Measurements from ENCODE around the gene C5orf24. TPM values are rescaled to one million over a fixed set of nuclear protein-coding genes. Genes with fewer than 3 reads are reported as not detected.
"Not testable (repeated sequence)": the region's sequence is repeated elsewhere in the genome, so short reads cannot be mapped to it uniquely, and the experiment has no call there.

C5orf24 gene
- 31.5 and 34.3 TPM in 2 replicates for total RNA-seq

DNA sequence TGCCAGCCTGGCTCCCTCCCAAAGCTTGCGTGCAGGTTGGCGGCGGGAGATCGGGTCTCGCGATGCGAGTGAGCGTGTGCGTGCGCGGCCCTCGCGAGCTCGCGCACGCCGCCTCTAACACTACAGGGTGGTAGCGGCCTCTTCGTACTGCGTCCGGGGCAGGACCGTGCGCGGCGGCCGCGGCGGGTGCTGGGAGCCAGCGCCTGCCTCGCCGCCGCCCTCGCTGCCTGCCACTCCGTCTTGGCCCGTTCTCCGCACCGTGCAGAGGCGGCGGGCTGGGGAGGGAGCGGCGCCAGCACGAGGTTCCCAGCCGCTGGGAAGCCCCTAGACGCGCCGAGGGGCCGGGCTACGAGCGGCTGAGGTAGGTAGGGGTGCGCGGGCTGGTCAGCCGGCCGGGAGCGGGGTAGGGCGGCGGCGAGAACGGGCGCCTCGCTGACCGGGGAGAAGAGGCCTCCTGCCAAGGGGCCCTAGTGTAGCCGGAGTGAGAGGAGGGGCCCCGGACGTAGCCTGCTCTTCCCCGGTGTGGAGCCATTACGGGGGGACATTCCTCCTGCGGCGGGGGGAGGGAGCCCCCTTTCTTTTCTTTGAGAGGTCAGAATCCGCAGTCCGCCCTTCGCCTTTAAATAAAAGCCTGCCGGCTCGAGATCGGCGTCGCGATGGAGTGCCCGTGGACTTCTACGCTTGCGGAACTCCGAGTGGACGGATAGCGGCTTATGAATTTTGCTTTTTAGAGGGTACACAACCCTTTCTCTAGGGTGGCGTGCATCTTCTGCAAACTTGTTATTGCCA, at the start of gene C5orf24:
Gene C5orf24, plus strand, starts transcription at position 117 of the 789 bp plus-strand sequence. CDS start 8,933 bp downstream, outside the sequence.
- intact Hi-C loops (cut with micrococcal nuclease) = loop anchor here (1.0 to 10.0 kb wide), 9 partner anchors 28 to 669 kb away; partner anchors contain the start of genes CAMLG, CDKL3, DDX46 and PCBD2

DNA sequence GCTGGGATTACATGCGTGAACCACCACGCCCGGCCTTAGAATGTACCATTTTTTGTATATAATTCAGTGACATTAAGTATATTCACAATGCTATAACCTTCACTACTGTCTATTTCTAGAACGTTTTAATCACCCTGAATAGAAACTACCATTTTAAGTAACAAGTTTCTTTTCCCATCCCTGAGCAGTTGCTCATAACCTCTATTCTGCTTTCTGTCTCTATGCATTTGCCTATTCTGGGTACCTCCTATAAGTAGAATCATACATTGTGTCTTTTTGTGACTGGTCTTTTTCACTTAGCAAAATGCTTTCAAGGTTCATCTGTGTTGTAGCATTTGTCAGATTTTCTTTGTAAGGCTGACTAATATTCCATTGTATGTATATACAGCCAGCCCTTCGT, 47.3 kb upstream of the C5orf24 start:
- intact Hi-C loops (cut with micrococcal nuclease) = no loop called here

DNA sequence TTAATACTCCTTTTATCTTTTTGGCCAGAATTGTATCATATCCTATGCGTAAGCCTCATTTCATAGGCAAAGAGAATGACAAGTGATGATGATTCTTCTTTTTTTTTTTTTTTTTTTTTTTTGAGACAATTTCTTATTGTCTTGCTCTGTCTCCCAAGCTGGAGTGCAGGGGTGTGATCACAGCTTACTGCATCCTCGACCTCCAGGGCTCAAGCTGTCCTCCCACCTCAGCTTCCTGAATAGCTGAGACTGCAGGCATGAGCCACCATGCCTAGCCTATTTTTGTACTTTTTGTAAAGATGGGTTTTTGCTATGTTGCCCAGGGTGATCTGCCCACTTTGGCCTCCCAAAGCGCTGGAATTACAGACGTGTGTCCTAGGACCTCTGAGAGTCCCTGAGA, 41.9 kb upstream of the C5orf24 start:
- intact Hi-C loops (cut with micrococcal nuclease) = no loop called here

DNA sequence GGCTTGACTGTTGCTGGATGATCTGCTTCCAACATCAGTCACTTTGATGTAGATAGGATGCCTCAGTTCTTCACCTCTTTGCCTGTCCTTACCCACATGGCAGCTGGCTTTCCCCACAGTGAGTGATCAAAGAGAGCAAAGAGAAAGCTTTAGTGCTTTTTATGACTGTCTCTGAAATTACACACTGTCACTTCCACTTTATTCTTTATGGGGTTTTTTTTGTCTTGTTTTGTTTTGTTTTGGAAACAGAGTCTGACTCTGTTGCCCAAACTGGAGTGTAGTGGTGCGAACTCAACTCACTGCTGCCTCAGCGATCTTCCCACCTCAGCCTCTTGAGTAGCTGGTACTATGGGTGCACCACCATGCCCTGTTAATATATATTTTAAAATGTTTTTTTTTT, 32.4 kb upstream of the C5orf24 start:
- intact Hi-C loops (cut with micrococcal nuclease) = no loop called here

DNA sequence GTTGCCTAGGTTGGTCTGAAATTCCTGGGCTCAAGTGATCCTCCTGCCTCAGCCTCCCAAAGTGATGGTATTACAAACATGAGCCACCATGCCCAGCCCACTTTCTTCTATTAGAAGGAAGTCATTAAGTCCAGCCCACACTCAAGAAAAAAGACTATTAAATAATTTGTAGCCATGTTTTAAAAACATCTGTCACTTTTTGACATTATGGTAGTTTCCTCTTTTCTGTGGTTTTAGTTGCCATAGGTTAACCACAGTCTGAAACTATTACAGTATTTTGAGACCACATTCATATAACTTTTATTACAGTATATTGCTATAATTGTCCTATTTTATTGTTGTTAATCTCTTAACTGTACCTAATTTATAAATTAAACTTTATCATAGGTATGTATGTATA, 31.9 kb upstream of the C5orf24 start:
- intact Hi-C loops (cut with micrococcal nuclease) = no loop called here

DNA sequence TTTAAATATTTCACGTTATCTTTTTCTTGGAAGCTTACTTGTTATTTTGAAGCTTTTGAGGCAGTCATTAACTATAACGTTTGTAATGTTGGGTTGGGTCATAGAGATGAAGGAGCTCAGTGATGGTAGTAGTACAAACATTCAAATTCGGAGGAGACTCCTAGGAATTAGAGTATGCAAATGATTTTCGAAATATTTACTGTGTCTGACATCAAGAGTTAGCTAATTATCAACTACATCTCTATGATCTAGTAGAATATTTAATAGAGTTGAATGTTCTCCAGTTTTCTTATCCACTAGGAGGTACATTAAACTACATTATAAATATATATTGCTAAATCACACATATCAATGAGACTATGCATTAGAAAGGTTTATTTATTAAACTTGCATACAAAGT, 28.8 kb upstream of the C5orf24 start:
- intact Hi-C loops (cut with micrococcal nuclease) = no loop called here

DNA sequence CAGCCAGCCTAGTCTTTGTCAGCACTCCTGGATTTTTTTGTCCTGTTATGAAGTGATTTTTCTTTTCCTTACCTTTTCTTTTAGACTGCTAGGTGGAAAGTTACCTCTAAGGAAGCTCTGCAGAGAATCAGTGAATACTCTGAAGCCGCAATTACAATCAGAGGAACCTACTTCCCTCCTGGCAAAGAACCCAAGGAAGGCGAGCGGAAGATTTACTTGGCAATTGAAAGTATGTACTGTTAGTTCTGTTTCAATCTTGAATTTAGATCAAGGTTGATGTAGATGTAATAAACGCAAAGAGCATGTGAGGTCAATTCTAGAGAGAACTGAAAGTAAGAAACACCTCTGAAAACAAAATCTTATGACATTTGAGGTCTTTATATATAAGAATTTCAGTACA, 27.0 kb upstream of the C5orf24 start:
- intact Hi-C loops (cut with micrococcal nuclease) = no loop called here

DNA sequence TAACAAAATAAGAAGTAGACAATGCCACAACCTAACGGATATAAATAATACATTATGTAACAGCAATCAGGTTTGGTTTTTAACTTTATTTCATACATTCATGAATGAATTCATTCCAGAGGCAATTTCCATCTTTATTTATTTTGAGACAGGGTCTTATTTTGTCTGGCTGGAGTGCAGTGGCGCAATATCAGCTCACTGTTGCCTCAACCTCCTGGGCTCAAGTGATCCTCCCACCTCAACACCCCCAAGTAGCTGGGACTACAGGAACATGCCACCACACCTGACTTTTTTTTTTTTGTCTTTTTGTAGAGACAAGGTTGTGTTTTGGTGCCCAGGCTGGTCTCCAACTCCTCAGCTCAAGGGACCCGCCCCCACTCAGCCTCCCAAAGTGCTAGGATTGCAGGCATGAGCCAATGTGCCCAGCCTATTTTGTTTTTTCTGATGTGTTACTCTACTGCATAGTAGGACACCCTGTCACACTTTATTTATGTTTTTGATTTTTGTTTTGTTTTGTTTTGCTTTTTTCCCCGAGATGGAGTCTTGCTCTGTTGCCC, 26.3 kb upstream of the C5orf24 start:
- intact Hi-C loops (cut with micrococcal nuclease) = no loop called here

DNA sequence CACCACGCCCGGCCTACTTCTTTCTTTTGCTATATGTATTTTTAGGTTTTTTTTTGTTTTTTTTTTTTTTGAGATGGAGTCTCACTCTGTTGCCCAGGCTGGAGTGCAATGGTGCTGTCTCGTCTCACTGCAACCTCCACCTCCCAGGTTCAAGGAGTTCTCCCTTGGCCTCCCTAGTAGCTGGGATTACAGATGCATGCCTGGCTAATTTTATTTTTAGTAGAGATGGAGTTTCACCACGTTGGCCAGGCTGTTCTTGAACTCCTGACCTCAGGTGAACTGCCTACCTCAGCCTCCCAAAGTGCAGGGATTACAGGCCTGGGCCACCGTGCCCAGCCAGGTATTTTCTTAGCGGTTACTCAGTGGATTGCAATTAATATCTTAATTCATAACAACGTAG, 23.9 kb upstream of the C5orf24 start:
- intact Hi-C loops (cut with micrococcal nuclease) = no loop called here

DNA sequence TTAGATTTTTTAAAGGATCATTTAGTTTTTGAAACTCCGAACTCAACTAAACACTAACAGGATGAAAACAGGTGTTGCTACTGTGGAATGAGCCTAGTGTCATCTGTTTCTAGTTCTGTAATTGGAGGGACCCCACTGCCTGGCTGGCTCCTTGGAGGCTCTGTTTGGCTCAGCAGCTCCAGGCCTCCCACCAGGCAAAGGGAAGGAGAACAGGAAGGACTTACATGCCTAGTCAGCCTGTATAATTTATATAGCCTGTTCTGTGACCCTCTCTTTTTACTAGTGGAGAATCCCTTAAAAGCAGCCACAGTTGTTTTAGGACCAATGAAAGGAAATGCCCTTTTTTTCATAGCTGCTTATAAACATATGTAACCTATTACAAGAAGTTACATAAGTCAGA, 21.1 kb upstream of the C5orf24 start:
- intact Hi-C loops (cut with micrococcal nuclease) = no loop called here

DNA sequence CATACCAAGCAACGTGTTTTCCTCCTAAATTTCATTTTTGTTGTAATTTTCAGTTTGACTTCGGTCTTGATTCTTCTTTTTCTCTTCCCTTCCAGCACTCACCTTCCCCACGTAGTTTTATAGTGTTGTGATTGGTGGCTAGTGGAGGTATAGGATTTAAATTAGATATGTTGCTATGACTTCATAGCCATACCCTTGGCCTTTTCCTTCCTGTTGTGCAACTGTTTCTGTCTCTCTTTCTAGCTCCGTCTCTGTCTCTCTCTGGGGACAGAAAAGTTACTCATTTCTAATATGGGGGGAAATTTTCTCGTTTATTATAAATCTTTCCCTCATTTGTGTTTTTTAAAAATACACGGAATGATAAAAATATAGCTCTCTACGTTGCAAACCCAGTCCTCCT, 20.6 kb upstream of the C5orf24 start:
- intact Hi-C loops (cut with micrococcal nuclease) = no loop called here

DNA sequence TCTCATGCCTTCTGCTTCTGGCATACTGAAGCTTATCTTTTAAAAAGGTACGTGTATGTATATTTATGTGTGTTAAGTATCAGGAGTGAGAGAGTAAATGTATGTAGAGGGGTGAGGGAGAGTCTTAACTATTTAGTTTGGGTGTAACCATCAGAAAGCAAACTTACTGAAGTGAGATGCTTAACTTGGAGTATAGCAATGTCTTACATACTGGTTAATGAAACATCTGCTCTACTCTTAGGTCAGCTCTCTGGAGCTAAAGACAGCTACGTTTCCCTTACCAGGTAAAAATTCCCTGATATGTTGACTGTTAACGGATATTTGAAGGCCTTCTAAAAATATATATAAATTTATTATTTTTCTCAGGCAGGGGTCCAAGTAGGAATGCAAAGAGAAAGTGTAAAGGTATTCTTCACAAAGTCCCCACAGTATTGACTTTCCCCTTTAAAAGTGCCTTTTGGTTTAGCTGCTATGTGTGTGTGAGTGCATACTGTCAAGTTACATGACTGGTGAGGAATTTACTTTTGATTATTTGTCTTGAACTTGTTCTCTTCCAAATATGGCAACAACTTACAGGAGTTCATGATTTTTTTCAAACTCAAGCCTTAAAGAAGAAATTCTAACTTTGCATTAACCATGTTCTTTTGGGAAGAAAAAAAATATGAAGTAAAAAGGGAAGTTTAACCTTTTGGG, 12.3 kb upstream of the C5orf24 start:
- intact Hi-C loops (cut with micrococcal nuclease) = no loop called here

DNA sequence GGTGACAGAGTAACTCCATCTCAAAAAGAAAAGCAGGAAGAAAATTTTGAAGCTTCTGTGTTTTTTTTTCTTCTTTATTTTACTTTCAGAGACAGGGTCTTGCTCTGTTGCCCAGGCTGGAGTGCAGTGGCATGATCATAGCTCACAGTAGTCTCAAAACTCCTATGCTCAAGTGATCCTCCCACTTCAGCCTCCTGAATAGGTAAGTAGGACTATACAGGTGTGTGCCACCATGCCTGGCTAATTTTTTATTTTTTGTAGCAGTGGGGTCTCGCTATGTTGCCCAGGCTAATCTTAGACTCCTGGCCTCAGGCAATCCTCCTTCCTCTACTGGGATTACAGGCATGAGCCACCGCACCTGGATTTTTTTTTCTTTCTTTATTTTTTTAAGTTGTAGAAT, 10.1 kb upstream of the C5orf24 start:
- intact Hi-C loops (cut with micrococcal nuclease) = no loop called here

DNA sequence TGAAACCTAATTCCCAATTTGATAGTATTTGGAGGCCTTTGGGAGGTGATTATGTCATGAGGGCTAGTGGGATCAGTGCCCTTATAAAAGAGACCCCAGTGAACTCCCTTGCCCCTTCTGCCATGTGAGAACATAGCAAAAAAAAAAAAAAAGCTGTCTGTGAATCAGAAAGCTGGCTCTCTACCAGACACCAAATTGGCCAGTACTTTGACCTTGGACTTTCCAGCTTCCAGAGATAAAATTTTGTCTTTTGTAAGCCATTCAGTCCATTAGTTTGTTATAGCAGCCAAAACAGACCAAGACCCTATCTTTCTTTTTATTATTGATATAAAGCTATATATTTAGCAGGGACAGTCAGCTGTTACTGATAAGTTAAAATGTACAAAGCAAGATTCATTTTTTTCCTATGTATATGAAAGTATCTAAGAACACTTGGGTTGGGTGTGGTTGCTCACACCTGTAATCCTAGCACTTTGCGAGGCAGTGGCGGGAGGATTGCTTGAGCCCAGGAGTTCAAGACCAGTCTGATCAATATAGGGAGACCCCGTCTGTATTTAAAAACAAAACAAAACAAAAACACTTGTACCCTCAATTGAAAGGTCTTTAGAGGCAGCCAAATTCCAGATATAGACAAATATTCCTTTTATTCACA, 8.1 kb upstream of the C5orf24 start:
- intact Hi-C loops (cut with micrococcal nuclease) = no loop called here

DNA sequence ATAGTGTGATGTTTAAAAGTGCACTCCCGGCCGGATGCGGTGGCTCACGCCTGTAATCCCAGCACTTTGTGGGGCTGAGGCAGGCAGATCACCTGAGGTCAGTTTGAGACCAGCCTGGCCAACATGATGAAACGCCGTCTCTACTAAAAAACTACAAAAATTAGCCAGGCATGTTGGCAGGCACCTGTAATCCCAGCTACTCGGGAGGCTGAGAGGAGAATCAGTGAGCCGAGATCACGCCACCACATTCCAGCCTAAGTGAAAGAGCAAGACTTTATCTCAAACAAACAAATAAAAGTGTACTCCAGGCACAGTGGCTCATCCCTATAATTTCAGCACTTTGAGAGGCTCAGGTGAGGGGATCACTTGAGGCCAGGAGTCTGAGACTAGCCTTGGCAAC, 7.4 kb upstream of the C5orf24 start:
- intact Hi-C loops (cut with micrococcal nuclease) = not testable (repeated sequence)

DNA sequence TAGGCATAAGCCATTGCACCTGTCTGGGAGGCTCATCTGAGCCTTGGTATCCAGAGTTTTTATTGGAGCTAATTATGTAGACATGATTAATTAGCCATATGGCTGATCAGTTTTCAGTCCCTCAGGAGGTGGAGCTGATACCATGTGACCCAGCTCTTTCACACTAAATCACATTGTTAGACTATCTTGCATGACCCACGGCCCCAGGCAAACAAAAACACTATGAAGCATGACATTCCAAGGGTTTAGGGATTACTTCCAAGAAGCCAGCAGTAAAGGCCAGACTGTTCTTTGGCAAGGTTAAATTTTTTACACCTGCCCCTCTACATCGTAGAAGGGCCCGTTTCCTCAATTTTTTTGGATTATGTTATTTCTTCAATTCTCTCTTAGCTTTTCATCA, 5.0 kb upstream of the C5orf24 start:
- intact Hi-C loops (cut with micrococcal nuclease) = loop anchor here (10.0 kb wide), 1 partner anchor 476 kb away; the partner anchor contains the start of gene CDKL3

DNA sequence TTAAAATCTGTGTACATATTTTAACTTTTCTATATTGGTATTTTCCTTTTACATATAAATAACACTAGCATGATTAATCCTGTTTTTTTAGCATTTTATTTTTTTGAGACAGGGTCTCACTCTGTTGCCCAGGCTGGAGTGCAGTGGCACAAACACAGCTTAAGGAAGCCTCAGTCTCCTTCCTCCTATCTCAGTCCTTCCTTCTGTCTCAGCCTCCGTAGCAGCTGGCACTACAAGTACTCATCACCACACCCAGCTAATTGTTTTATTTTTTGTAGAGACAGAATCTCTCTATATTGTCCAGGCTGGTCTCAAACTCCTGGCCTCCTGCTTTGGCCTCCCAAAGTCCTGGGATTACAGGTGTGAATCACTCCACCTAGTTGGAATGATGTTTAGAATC, 1.5 kb upstream of the C5orf24 start:
- intact Hi-C loops (cut with micrococcal nuclease) = loop anchor here (2.0 to 10.0 kb wide), 2 partner anchors 85 to 479 kb away; partner anchors contain the start of genes CDKL3 and DDX46

DNA sequence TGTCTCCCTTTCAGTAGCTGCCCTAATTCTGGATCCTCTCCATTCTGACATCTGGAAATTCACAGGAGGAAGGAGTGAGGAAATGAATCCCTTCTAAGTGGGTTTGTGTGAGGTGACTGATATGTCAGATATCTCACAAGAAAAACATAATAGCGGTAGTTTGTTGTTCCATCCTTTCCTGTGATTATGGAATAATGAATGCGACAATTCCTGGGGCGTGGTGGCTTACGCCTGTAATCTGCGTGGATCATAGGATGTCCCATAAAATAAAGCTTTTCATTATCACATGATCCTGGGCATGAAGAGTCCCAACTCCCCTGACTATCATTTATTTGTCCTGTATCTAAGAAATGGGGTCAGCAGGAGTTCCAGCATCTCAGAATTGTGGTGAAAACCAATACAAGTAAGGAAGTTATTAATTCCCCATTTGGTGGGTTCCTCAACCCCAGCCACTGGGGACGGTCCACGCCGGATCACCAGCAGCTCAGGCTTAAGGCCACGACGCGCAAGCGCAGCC, 375 bp upstream of the C5orf24 start:
- intact Hi-C loops (cut with micrococcal nuclease) = loop anchor here (1.0 to 10.0 kb wide), 7 partner anchors 29 to 481 kb away; partner anchors contain the start of genes CAMLG, CDKL3, DDX46 and PCBD2

DNA sequence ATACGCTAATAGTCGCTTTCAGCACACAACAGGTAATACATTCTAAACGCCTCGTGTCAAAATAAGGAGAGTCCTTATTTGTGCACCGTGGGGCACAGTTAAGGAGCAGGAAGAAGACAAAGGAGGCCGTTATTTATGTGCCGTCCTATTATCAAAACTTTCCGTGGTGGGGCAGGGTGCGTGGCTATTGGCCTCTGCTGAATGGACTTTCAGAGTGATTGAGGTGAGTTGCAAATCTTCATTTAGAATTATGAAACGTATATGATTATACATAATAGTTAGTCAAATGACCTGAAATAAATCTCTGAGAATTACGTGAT, 833 bp downstream of the C5orf24 start:
- intact Hi-C loops (cut with micrococcal nuclease) = loop anchor here (1.0 to 10.0 kb wide), 4 partner anchors 199 to 670 kb away; partner anchors contain the start of genes CDKL3, SAR1B, SEC24A and SKP1

DNA sequence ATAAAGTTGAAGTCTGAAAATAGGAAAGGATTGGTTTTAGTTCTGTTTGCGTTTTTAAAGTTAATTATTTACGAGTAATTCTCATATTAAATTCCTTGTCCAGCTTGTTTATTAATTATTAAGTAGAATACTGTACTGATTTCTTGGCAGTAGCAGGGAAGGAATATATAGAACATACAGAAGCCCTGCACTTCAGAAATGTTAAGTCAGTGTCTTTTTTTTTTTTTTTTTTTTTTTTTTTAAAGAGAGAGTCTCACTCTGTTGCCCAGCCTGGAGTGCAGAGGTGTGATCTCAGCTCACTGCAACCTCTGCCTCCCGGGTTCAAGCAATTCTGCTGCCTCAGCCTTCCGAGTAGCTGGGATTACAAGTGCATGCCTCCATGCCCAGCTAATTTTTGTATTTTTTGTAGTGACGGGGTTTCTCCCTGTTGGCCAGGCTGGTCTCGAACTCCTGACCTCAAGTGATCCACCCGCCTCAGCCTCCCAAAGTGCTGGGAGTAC, 3.7 kb downstream of the C5orf24 start:
- intact Hi-C loops (cut with micrococcal nuclease) = loop anchor here (5.0 to 10.0 kb wide), 2 partner anchors 202 to 485 kb away; partner anchors contain the start of genes CDKL3 and SEC24A

DNA sequence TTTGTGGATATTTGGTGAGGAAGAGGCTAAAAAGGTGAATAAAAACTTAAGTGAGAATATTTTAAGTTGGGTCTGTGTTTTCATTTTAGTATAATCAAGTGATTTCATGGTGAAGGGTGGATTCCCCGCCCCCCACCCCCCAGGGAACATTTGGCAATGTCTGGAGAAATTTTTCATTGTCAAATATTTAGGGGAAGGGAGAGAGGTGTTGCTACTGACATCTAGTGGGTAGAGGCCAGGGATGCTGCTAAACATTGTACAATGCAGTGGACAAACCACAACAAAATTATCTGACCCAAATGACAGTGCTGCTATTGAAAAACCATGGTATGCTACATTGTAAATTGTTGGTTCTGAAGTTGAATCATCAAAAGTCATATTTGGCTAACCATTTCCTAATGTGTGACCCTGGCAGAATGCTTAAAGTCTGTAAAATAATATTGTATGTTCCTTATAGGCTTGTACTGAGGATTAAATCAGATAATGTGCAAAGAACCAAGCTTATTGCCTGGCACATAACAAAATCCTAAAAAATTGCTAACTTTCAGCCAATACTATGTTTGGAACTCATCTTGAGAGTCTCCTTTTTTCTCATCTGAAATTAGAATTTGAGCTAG, 5.6 kb downstream of the C5orf24 start:
- intact Hi-C loops (cut with micrococcal nuclease) = no loop called here
